Activated CD4-positive, alpha-beta memory T cell treated with anti-CD3 and anti-CD28 coated beads, Interleukin-2, amount 10 ng/mL, durations not matched to agents 7 days and 5 days (primary cell): ENCODE data around the gene CDC123. TPM values are rescaled to one million over a fixed set of nuclear protein-coding genes. Genes with fewer than 3 reads are reported as not detected.

ENCODE experiments used
- CTCF ChIA-PET: fragments of 350-600 bp; sonication (Branson Sonifier 250); formaldehyde crosslinking; loops from one replicate; lab custom pipeline; 2021; ENCODE audit warnings: antibody characterized with exemption, inconsistent platforms; lab: Charles Lee
- POLR2A ChIA-PET: fragments of 350-600 bp; sonication (Branson Sonifier 250); formaldehyde crosslinking; loops from one replicate; lab custom pipeline; 2021; ENCODE audit warnings: antibody characterized with exemption; lab: Charles Lee
- DNase-seq: peaks from one replicate; pipeline ENCODE4 v3.0.0-alpha.2; 2020
- H3K27ac Mint-ChIP-seq: one replicate; pipeline ENCODE4 v1.8.0; 2021; ENCODE audit warnings: mild to moderate bottlenecking, mixed read lengths
- H3K27me3 Mint-ChIP-seq: one replicate; pipeline ENCODE4 v1.8.0; 2021; ENCODE audit warnings: mixed read lengths
- H3K36me3 Mint-ChIP-seq: one replicate; pipeline ENCODE4 v1.8.0; 2021; ENCODE audit warnings: low read depth, mixed read lengths
- H3K4me1 Mint-ChIP-seq: one replicate; pipeline ENCODE4 v1.8.0; 2021; ENCODE audit warnings: mixed read lengths
- H3K4me3 Mint-ChIP-seq: one replicate; pipeline ENCODE4 v1.8.0; 2021; ENCODE audit warnings: mild to moderate bottlenecking, mixed read lengths
- H3K9me3 Mint-ChIP-seq: one replicate; pipeline ENCODE4 v1.8.0; 2021; ENCODE audit warnings: mixed read lengths
- total RNA-seq, 2 experiments: library from RNA; stranded (reverse); gene quantifications; one replicate each; pipeline ENCODE4 v1.2.3, GENCODE V29; 2021

Gene CDC123
- total RNA-seq, 2 experiments from 2014 or later: 89.5 to 95.1 TPM

GRCh38 chr10:12195281-12195602, 746 bp upstream of the CDC123 start:
- peaks cover 63% of the 10 kb centered on the region for H3K4me1 Mint-ChIP-seq
- ChIA-PET CTCF (interaction anchor here (0.7 to 1.8 kb wide), 8 partner anchors 16 to 461 kb away, joined by 3 to 16 read pairs (median 4); partner anchors contain the start of gene UPF2), POLR2A (interaction anchor here (0.8 to 3.1 kb wide), 18 partner anchors 9 to 514 kb away, joined by 3 to 52 read pairs (median 6); partner anchors contain the start of genes CAMK1D, DHTKD1 and UPF2)
- peak overlapping the region; percentile 99 for H3K27ac Mint-ChIP-seq
- H3K27me3 Mint-ChIP-seq: no peaks in the 10 kb centered on the region
- DNase-seq: no peak
- H3K9me3 Mint-ChIP-seq: no peaks in the 10 kb centered on the region
- H3K4me3 Mint-ChIP-seq: peak overlapping the region; percentile 89
- H3K36me3 Mint-ChIP-seq: peaks cover 48% of the 10 kb centered on the region

DNA sequence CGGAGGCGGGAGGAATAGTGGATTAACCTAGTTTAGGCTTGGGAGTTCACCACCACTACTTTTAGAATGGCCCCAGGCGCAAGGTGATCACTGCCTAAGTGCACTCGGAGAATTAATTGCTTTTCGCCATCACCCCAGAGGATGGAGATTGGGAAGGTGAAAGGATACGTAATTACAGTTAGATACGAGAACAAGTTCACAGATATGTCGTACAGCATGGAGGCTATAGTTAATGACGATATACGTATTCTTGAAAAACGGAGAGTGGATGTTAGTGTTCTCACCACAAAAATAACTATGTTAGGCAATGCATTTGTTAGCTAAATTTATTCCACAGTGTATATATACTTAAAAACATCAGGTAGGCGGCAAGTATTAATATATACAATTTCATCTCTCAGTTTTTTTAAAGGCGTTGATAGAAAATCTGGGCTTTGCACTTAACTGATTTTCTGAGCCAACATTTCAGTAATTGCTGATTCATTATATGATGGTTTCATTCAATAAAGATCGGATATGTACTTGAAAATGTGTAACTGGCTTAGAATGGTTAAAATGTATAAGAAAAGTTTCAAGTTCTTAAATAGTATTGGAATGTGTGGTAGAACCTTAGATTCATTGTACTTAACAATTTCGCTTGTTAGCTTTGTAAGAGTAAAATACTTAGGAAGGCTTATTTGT, 683 bp downstream of the CDC123 start:
- Mint-ChIP-seq H3K4me3 (peak overlapping the region; percentile 89), H3K27me3 (no peaks in the 10 kb centered on the region), H3K4me1 (peaks cover 65% of the 10 kb centered on the region), H3K27ac (peak overlapping the region; percentile 99), H3K36me3 (peaks cover 53% of the 10 kb centered on the region), H3K9me3 (no peaks in the 10 kb centered on the region)
- ChIA-PET POLR2A (interaction anchor here (0.7 to 3.1 kb wide), 17 partner anchors 9 to 513 kb away, joined by 3 to 52 read pairs (median 6); partner anchors contain the start of genes DHTKD1 and UPF2), CTCF (interaction anchor here (1.2 to 4.3 kb wide), 4 partner anchors 15 to 154 kb away, joined by 3 to 22 read pairs (median 10); partner anchors contain the start of gene UPF2)
- no peak for DNase-seq

DNA sequence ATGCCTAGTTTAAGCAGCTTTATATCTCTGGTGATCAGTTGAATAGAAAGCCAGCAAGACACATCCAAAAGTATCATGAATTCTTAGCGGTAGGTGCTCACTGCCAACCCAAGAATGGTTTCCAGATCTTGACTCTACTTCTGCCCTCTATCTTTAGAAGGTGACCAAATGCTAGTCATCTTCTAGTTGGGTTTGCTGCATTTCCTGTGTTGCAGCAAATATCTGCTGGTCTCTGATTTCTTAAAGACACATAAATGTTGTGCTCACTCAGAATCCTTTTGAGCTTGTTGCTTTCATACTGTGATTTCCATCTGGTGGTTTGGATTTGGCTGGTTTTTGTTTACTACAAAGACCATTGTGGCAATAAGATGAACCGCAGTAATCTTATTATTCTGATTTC, 2.2 kb downstream of the CDC123 start:
- POLR2A ChIA-PET: interaction anchor here (1.2 to 2.2 kb wide), 2 partner anchors 10 to 155 kb away, joined by 6 to 10 read pairs; no protein-coding TSS in a partner anchor
- Mint-ChIP-seq H3K36me3 (peaks cover 56% of the 10 kb centered on the region), H3K9me3 (no peaks in the 10 kb centered on the region), H3K4me3 (peak overlapping the region; percentile 66), H3K4me1 (peaks cover 61% of the 10 kb centered on the region), H3K27ac (peak overlapping the region; percentile 70), H3K27me3 (no peaks in the 10 kb centered on the region)
- DNase-seq: no peak
- CTCF ChIA-PET: interaction anchor here (0.6 to 4.3 kb wide), 4 partner anchors 17 to 519 kb away, joined by 3 to 22 read pairs (median 4); no protein-coding TSS in a partner anchor

DNA sequence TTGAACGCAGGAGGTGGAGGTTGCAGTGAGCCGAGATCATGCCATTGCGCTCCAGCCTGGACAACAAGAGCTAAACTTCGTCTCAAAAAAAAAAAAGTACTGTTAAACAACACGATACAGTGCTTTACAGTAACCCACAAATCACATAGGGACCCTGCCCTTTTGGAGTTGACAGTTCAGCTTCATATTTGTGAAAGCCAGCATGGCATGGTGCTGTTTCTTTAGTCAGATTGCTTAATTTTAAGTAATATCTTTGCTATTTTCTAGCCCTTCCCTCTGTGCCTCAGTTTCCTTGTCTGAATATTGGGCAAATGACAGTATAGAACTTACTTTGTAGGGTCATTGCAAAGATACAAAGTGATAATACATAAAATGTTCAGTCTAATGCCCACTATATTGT, 4.9 kb downstream of the CDC123 start:
- Mint-ChIP-seq H3K4me1 (peaks cover 54% of the 10 kb centered on the region), H3K4me3 (no peak overlapping the region), H3K9me3 (no peaks in the 10 kb centered on the region), H3K36me3 (peaks cover 58% of the 10 kb centered on the region), H3K27ac (peak overlapping the region; percentile 24), H3K27me3 (no peaks in the 10 kb centered on the region)
- ChIA-PET CTCF (interaction anchor here (0.9 to 4.3 kb wide), 2 partner anchors 14 to 21 kb away, joined by 3 to 22 read pairs; no protein-coding TSS in a partner anchor), POLR2A (interaction anchor here (0.8 kb wide), 1 partner anchor 71 kb away, joined by 3 read pairs; no protein-coding TSS in a partner anchor)
- no peak for DNase-seq

- H3K4me3 Mint-ChIP-seq: no peak overlapping the region
Measured at GRCh38 chr10:12201543-12201942, 5.6 kb downstream of the CDC123 start.

DNA sequence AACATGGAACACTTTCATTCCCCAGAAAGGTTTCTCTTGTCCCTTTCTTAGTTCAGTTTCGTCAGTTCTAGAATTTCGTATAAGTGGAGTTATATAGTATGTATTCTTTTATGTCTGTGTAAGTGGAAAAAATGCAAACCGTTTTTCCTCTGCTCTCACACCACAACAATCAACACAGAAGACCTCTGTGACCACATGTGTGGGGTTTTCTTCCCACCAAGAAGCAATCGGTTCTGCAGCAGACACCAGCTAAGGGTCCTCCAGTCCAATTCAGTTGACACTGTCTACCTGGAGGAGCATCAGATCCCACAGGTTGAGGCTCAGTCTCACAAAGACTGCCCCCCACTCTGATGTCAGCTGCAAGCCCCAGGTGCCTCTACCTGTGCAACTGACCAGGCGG, 6.2 kb downstream of the CDC123 start:
- H3K27ac Mint-ChIP-seq: no peak overlapping the region
- peaks cover 48% of the 10 kb centered on the region for H3K4me1 Mint-ChIP-seq
- ChIA-PET POLR2A (interaction anchor here (1.7 kb wide), 1 partner anchor 72 kb away, joined by 3 read pairs; no protein-coding TSS in a partner anchor), CTCF (interaction anchor here (2.1 kb wide), 1 partner anchor 12 kb away, joined by 12 read pairs; no protein-coding TSS in a partner anchor)
- peaks cover 58% of the 10 kb centered on the region for H3K36me3 Mint-ChIP-seq
- no peak for DNase-seq
- no peak overlapping the region for H3K4me3 Mint-ChIP-seq
- H3K27me3 Mint-ChIP-seq: no peaks in the 10 kb centered on the region
- no peaks in the 10 kb centered on the region for H3K9me3 Mint-ChIP-seq

More at GRCh38 chr10:12201543-12201942, 5.6 kb downstream of the CDC123 start:
- H3K36me3 Mint-ChIP-seq: peaks cover 54% of the 10 kb centered on the region
- DNase-seq: no peak
- ChIA-PET CTCF (interaction anchor here (2.1 kb wide), 1 partner anchor 13 kb away, joined by 12 read pairs; no protein-coding TSS in a partner anchor), POLR2A (interaction anchor here (1.7 kb wide), 1 partner anchor 71 kb away, joined by 3 read pairs; no protein-coding TSS in a partner anchor)
- H3K27ac Mint-ChIP-seq: peak overlapping the region; percentile 24
- H3K27me3 Mint-ChIP-seq: no peaks in the 10 kb centered on the region
- no peaks in the 10 kb centered on the region for H3K9me3 Mint-ChIP-seq
- peaks cover 52% of the 10 kb centered on the region for H3K4me1 Mint-ChIP-seq

DNA sequence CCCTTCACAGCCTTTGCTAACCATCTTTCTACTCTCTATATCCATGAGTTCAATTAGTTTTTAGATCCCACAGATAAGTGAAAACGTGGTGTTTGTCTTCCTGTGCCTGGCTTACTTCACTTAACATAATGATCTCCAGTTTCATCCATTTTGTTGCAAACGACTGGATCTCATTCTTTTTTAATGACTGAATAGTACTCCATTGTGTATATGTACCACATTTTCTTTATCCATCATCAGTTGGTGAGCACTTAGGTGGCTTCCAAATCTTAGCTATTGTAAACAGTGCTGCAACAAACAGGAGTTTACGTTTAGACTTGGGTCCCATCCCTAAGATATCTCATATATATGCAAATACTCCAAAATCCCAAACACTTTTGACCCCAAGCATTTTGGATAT, 9.1 kb downstream of the CDC123 start:
- H3K36me3 Mint-ChIP-seq: peaks cover 64% of the 10 kb centered on the region
- H3K27ac Mint-ChIP-seq: no peak overlapping the region
- no peak for DNase-seq
- no peaks in the 10 kb centered on the region for H3K9me3 Mint-ChIP-seq
- no peaks in the 10 kb centered on the region for H3K27me3 Mint-ChIP-seq
- POLR2A ChIA-PET: interaction anchor here (1.7 kb wide), 1 partner anchor 9 kb away, joined by 5 read pairs; the partner anchor contains the start of genes CDC123 and NUDT5
- CTCF ChIA-PET: interaction anchor here (1.1 to 2.0 kb wide), 2 partner anchors 9 to 10 kb away, joined by 3 to 7 read pairs; no protein-coding TSS in a partner anchor
- peaks cover 35% of the 10 kb centered on the region for H3K4me1 Mint-ChIP-seq
- H3K4me3 Mint-ChIP-seq: no peak overlapping the region

DNA sequence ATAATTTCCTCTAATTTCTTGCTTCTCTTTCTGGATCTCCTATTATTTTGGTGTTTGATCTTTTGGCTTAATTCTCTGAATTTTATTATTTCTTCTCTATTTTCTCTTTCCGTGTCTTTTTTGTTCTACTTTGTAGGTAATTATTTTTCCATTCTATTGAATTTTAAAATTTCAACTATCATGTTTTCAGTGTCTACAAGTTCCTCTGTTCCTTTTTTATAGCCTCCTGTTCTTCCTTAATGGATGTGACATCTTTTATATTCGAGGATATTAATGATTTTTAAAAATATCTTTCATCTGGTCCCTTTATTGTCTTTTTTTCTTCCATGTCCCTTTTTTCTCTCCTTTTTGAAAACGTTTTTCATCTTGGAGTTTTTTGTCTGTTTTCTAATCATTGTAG, 11.1 kb downstream of the CDC123 start:
- DNase-seq: no peak
- Mint-ChIP-seq H3K27ac (no peak overlapping the region), H3K4me3 (no peak overlapping the region), H3K36me3 (peaks cover 64% of the 10 kb centered on the region), H3K9me3 (no peaks in the 10 kb centered on the region), H3K27me3 (no peaks in the 10 kb centered on the region), H3K4me1 (peaks cover 19% of the 10 kb centered on the region)
- ChIA-PET POLR2A (interaction anchor here (2.3 kb wide), 1 partner anchor 9 kb away, joined by 10 read pairs; no protein-coding TSS in a partner anchor), CTCF (no interaction called here)

GRCh38 chr10:12208460-12208859, 12.5 kb downstream of the CDC123 start:
- ChIA-PET CTCF (interaction anchor here (0.9 kb wide), 1 partner anchor 13 kb away, joined by 3 read pairs; no protein-coding TSS in a partner anchor), POLR2A (interaction anchor here (2.3 kb wide), 1 partner anchor 10 kb away, joined by 10 read pairs; no protein-coding TSS in a partner anchor)
- Mint-ChIP-seq H3K27me3 (no peaks in the 10 kb centered on the region), H3K27ac (no peak overlapping the region), H3K9me3 (no peaks in the 10 kb centered on the region), H3K36me3 (peaks cover 62% of the 10 kb centered on the region), H3K4me3 (no peak overlapping the region), H3K4me1 (peaks cover 13% of the 10 kb centered on the region)
- no peak for DNase-seq

- ChIA-PET POLR2A (interaction anchor here (1.3 kb wide), 1 partner anchor 498 kb away, joined by 3 read pairs; no protein-coding TSS in a partner anchor), CTCF (interaction anchor here (0.6 to 1.6 kb wide), 3 partner anchors 12 to 143 kb away, joined by 3 to 4 read pairs (median 3); partner anchors contain the start of genes CDC123 and NUDT5)
- peaks cover 61% of the 10 kb centered on the region for H3K36me3 Mint-ChIP-seq
- H3K9me3 Mint-ChIP-seq: no peaks in the 10 kb centered on the region
- no peak for DNase-seq
- no peak overlapping the region for H3K27ac Mint-ChIP-seq
- H3K4me1 Mint-ChIP-seq: peaks cover 23% of the 10 kb centered on the region
- H3K4me3 Mint-ChIP-seq: no peak overlapping the region
- H3K27me3 Mint-ChIP-seq: no peaks in the 10 kb centered on the region
Measured at GRCh38 chr10:12212454-12212853, 16.5 kb downstream of the CDC123 start.

GRCh38 chr10:12213621-12214020, 17.6 kb downstream of the CDC123 start:
- H3K4me3 Mint-ChIP-seq: no peak overlapping the region
- peaks cover 57% of the 10 kb centered on the region for H3K36me3 Mint-ChIP-seq
- CTCF ChIA-PET: interaction anchor here (1.0 to 4.8 kb wide), 12 partner anchors 8 to 689 kb away, joined by 3 to 34 read pairs (median 9); no protein-coding TSS in a partner anchor
- H3K9me3 Mint-ChIP-seq: no peaks in the 10 kb centered on the region
- H3K27me3 Mint-ChIP-seq: no peaks in the 10 kb centered on the region
- POLR2A ChIA-PET: interaction anchor here (1.0 kb wide), 1 partner anchor 18 kb away, joined by 3 read pairs; the partner anchor contains the start of genes CDC123 and NUDT5
- no peak overlapping the region for H3K27ac Mint-ChIP-seq
- DNase-seq: no peak
- H3K4me1 Mint-ChIP-seq: peaks cover 23% of the 10 kb centered on the region

DNA sequence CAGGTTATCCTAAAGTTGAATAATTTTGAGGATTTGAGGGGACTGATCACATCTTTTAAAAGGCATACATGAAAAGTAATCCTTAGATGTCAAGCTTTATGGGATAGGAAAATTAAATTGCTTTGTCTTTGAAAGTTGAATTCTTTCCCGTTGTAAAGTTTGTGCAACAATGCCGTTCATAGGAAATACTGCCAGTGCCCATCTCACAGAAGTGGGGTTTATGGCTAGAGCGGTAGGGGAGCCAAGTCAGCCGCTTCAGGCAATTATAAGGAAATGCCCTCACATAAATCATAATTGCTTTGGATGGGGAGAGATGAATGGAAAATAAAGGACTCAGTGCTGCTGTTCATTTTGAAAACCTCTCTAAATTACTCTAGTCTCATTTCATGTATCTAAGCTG, 18.1 kb downstream of the CDC123 start:
- H3K4me3 Mint-ChIP-seq: no peak overlapping the region
- H3K27ac Mint-ChIP-seq: no peak overlapping the region
- peaks cover 19% of the 10 kb centered on the region for H3K4me1 Mint-ChIP-seq
- H3K36me3 Mint-ChIP-seq: peaks cover 57% of the 10 kb centered on the region
- H3K27me3 Mint-ChIP-seq: no peaks in the 10 kb centered on the region
- no peak for DNase-seq
- POLR2A ChIA-PET: interaction anchor here (0.5 to 1.0 kb wide), 2 partner anchors 19 to 66 kb away, joined by 3 read pairs; partner anchors contain the start of genes CDC123 and NUDT5
- H3K9me3 Mint-ChIP-seq: no peaks in the 10 kb centered on the region
- CTCF ChIA-PET: interaction anchor here (0.9 to 4.8 kb wide), 25 partner anchors 8 to 688 kb away, joined by 3 to 34 read pairs (median 5); no protein-coding TSS in a partner anchor
